K562 (cell line): ENCODE measurements around the gene SULT1C4. TPM values are rescaled to one million over a fixed set of nuclear protein-coding genes. Genes with fewer than 3 reads are reported as not detected.

Experiments used
- ADNP ChIP-seq: fragments of 200-800 bp; sonication (Bioruptor generic); IDR thresholded peaks from 2 replicates; pipeline ENCODE4 v1.6.1; 2016; ENCODE audit warnings: missing genetic modification characterization, missing compliant biosample characterization
- ASH1L ChIP-seq: fragments of 450-650 bp; IDR thresholded peaks from 2 replicates; pipeline ENCODE4 v1.6.1; 2018; ENCODE audit warnings: borderline replicate concordance, mild to moderate bottlenecking, low read depth; ENCODE audit not compliant: partially characterized antibody
- BDP1 ChIP-seq: IDR thresholded peaks from 3 replicates; pipeline ENCODE4 v1.6.1; 2011; ENCODE audit not compliant: insufficient read length, insufficient read depth
- CC2D1A ChIP-seq: fragments of 450-650 bp; IDR thresholded peaks from 2 replicates; pipeline ENCODE4 v1.6.1; 2017; ENCODE audit warnings: mild to moderate bottlenecking
- DIDO1 ChIP-seq: fragments of 450-650 bp; IDR thresholded peaks from 2 replicates; pipeline ENCODE4 v1.6.1; 2016; ENCODE audit warnings: low read depth, missing biosample characterization, missing genetic modification characterization
- EHMT2 ChIP-seq: fragments of 450-650 bp; IDR thresholded peaks from 2 replicates; pipeline ENCODE4 v1.6.1; 2018; ENCODE audit warnings: antibody characterized with exemption
- ESRRB ChIP-seq: fragments of 250-450 bp; sonication (Bioruptor Pico); IDR thresholded peaks from 2 replicates; pipeline ENCODE4 v1.5.0; 2020; ENCODE audit warnings: mild to moderate bottlenecking, moderate library complexity, borderline replicate concordance
- FIP1L1 ChIP-seq: fragments of 200-400 bp; formaldehyde crosslinking; IDR thresholded peaks from 2 replicates; pipeline ENCODE4 v1.6.1; 2018; ENCODE audit warnings: mild to moderate bottlenecking, low read depth, low read length; ENCODE audit not compliant: poor library complexity, severe bottlenecking
- HES1 ChIP-seq: fragments of 450-650 bp; IDR thresholded peaks from 2 replicates; pipeline ENCODE4 v1.6.1; 2016; ENCODE audit warnings: low read depth, mild to moderate bottlenecking, moderate library complexity
- HNRNPUL1 ChIP-seq: fragments of 200-400 bp; formaldehyde crosslinking; IDR thresholded peaks from 2 replicates; pipeline ENCODE4 v1.6.1; 2017; ENCODE audit warnings: low read length
- IFI16 ChIP-seq: fragments of 250-450 bp; sonication (Bioruptor Pico); IDR thresholded peaks from 2 replicates; pipeline ENCODE4 v2.1.2; 2022; ENCODE audit warnings: mild to moderate bottlenecking, inconsistent platforms
- KAT2B ChIP-seq: IDR thresholded peaks from one replicate; pipeline ENCODE4 v1.6.1; 2012; ENCODE audit warnings: low read depth, mild to moderate bottlenecking, control low read depth, inconsistent platforms, low read length, moderate library complexity
- KAT7 ChIP-seq: sonication (generic); formaldehyde crosslinking; IDR thresholded peaks from 2 replicates; pipeline ENCODE4 v1.8.0; 2022; ENCODE audit warnings: missing genetic modification reagents, mild to moderate bottlenecking, borderline replicate concordance
- KLF1 ChIP-seq: fragments of 450-650 bp; IDR thresholded peaks from 2 replicates; pipeline ENCODE4 v1.6.1; 2016; ENCODE audit warnings: missing genetic modification characterization, missing compliant biosample characterization
- MCM2 ChIP-seq: fragments of 450-650 bp; IDR thresholded peaks from 2 replicates; pipeline ENCODE4 v1.6.1; 2017; ENCODE audit warnings: low read depth, mild to moderate bottlenecking
- NFATC3 ChIP-seq: fragments of 450-650 bp; IDR thresholded peaks from 2 replicates; pipeline ENCODE4 v1.6.1; 2017; ENCODE audit warnings: mild to moderate bottlenecking
- NFIC ChIP-seq: fragments of 450-650 bp; IDR thresholded peaks from 2 replicates; pipeline ENCODE4 v1.6.1; 2017; ENCODE audit warnings: mild to moderate bottlenecking, inconsistent platforms
- POLR3G ChIP-seq: IDR thresholded peaks from 2 replicates; pipeline ENCODE4 v1.6.1; 2011; ENCODE audit not compliant: insufficient read length, insufficient replicate concordance; ENCODE audit errors: extremely low read depth
- RBBP5 ChIP-seq: fragments of 200-600 bp; sonication (generic); IDR thresholded peaks from 2 replicates; pipeline ENCODE4 v1.6.1; 2012; ENCODE audit warnings: borderline replicate concordance, mild to moderate bottlenecking, low read length, control low read depth, inconsistent platforms; ENCODE audit not compliant: insufficient read depth, poor library complexity, severe bottlenecking
- RBM17 ChIP-seq: fragments of 200-400 bp; formaldehyde crosslinking; IDR thresholded peaks from 2 replicates; pipeline ENCODE4 v1.6.1; 2017; ENCODE audit warnings: low read depth, mild to moderate bottlenecking, low read length, borderline replicate concordance
- RBM25 ChIP-seq: fragments of 200-400 bp; formaldehyde crosslinking; IDR thresholded peaks from 2 replicates; pipeline ENCODE4 v1.6.1; 2018; ENCODE audit warnings: low read length, low read depth, moderate library complexity; ENCODE audit not compliant: severe bottlenecking
- RBM39 ChIP-seq: fragments of 200-400 bp; formaldehyde crosslinking; optimal IDR thresholded peaks from 2 replicates; pipeline ENCODE3; 2018; ENCODE audit warnings: low read depth, low read length
- SPI1 ChIP-seq: IDR thresholded peaks from 2 replicates; pipeline ENCODE4 v1.6.1; 2011; ENCODE audit warnings: low read depth, low read length, control low read depth, borderline replicate concordance
- TARDBP ChIP-seq: fragments of 450-650 bp; IDR thresholded peaks from 2 replicates; pipeline ENCODE4 v1.6.1; 2016
- TEAD4 ChIP-seq, 2 experiments: sonication (generic) in 1 of 2; formaldehyde crosslinking in 1 of 2; IDR thresholded peaks; 2 replicates each; pipeline versions ENCODE4 v1.6.1 to v1.8.0; 2012 to 2022; ENCODE audit warnings: borderline replicate concordance in 1 of 2, inconsistent platforms in 1 of 2, low read length in 1 of 2, mild to moderate bottlenecking in 1 of 2, missing genetic modification reagents in 1 of 2
- USF1 ChIP-seq: sonication (generic); formaldehyde crosslinking; IDR thresholded peaks from 2 replicates; pipeline ENCODE4 v1.9.0; 2022; ENCODE audit warnings: mild to moderate bottlenecking, missing genetic modification reagents
- ZBTB17 ChIP-seq: fragments of 450-650 bp; formaldehyde crosslinking; IDR thresholded peaks from 2 replicates; pipeline ENCODE4 v1.4.0; 2020; ENCODE audit warnings: mild to moderate bottlenecking
- ZNF197 ChIP-seq: fragments of 200-800 bp; sonication (Bioruptor generic); IDR thresholded peaks from 2 replicates; pipeline ENCODE4 v1.6.1; 2016; ENCODE audit warnings: low read depth, missing genetic modification characterization, missing compliant biosample characterization
- ZNF232 ChIP-seq: sonication (generic); formaldehyde crosslinking; IDR thresholded peaks from 2 replicates; pipeline ENCODE4 v1.8.0; 2022; ENCODE audit warnings: mild to moderate bottlenecking, missing genetic modification reagents
- ZNF347 ChIP-seq: fragments of 450-650 bp; formaldehyde crosslinking; IDR thresholded peaks from 2 replicates; pipeline ENCODE4 v1.4.0; 2020; ENCODE audit warnings: low read depth, mild to moderate bottlenecking, moderate library complexity
- ZNF830 ChIP-seq: fragments of 250-450 bp; sonication (Bioruptor Pico); IDR thresholded peaks from 2 replicates; pipeline ENCODE4 v1.5.0; 2021; ENCODE audit warnings: mild to moderate bottlenecking
- polyA plus RNA-seq, 8 experiments: library from polyadenylated mRNA; depleted of rRNA in 4 of 8; stranded (reverse) in 5 of 8; unstranded in 3 of 8; fragments of >200 nt; fragmentation: Nextera tagmentation in 2 of 8; fragmentation: Illumina TruSeq in 1 of 8; extraction: Ambion mirVana in 2 of 8; extraction: Trizol in 1 of 8; gene quantifications; 2 replicates each; pipeline versions ENCODE4 v1.2.1 to v1.2.3, GENCODE V29; 2011 to 2014; ENCODE audit warnings: inconsistent platforms in 1 of 8, missing spikeins in 1 of 8
- total RNA-seq, 7 experiments: library from RNA; depleted of rRNA in 6 of 7; stranded (reverse); fragments of >200 nt in 6 of 7; fragmentation: Illumina TruSeq in 2 of 7; extraction: Trizol in 2 of 7; gene quantifications; 2 replicates each; pipeline versions ENCODE4 v1.2.1 to v1.2.3, GENCODE V29; 2011 to 2021; ENCODE audit warnings: low replicate concordance in 1 of 7

Gene SULT1C4
- total and polyA plus RNA-seq, 9 of the 15 experiments (the other 6 are each of a cell fraction or from before 2014, with no cell fraction given), result 0.04 to 0.14 (median 0.09) TPM; not detected in 5

- no peak for TF ChIP-seq RBBP5
- TF ChIP-seq HES1, result no peak
- no peak for TF ChIP-seq DIDO1 (tag)
- no peak for TF ChIP-seq CC2D1A
- no peak for TF ChIP-seq ZNF232 (CRISPR knock-in tag)
- TF ChIP-seq KAT2B, result no peak
- no peak for TF ChIP-seq IFI16 (CRISPR knock-in tag)
- TF ChIP-seq ZNF197 (CRISPR knock-in tag), result no peak
- TF ChIP-seq ZBTB17 (CRISPR knock-in tag), result no peak
- TF ChIP-seq TARDBP, result no peak
- no peak for TF ChIP-seq KLF1 (tag)
- TF ChIP-seq POLR3G, result no peak
- TF ChIP-seq KAT7 (CRISPR knock-in tag), result no peak
- no peak for TF ChIP-seq RBM39
- no peak for TF ChIP-seq ASH1L
- TF ChIP-seq ADNP (tag), result no peak
- no peak for TF ChIP-seq USF1 (CRISPR knock-in tag)
- TF ChIP-seq HNRNPUL1, result no peak
- TF ChIP-seq BDP1, result no peak
- TF ChIP-seq ZNF830, result no peak
- TF ChIP-seq ZNF347, result no peak
- TF ChIP-seq SPI1, result peak; percentile 68; the same call in 1 of the 2 replicates
- TF ChIP-seq NFATC3, result no peak
- TF ChIP-seq RBM17, result no peak
- no peak; the same call in 1 of the 2 replicates for TF ChIP-seq NFIC
- TF ChIP-seq RBM25, result no peak
- TF ChIP-seq FIP1L1, result no peak
- no peak for TF ChIP-seq MCM2
- TF ChIP-seq EHMT2, result no peak
- TF ChIP-seq ESRRB (CRISPR knock-in tag), result no peak
- peak; percentile 66; the same call in 1 of the 2 replicates for TF ChIP-seq TEAD4 (IDR thresholded peaks at IDR 0.05; ENCODE audit: low read length)
- no peak for TF ChIP-seq TEAD4 (CRISPR knock-in tag; IDR thresholded peaks at IDR 0.05; ENCODE audit: borderline replicate concordance)
These were observed 16.8 kb upstream of the SULT1C4 start (continued) for GRCh38 chr2:108360776-108361468.
